Measurements from ENCODE around the gene STON2.

The STON2 gene

DNA sequence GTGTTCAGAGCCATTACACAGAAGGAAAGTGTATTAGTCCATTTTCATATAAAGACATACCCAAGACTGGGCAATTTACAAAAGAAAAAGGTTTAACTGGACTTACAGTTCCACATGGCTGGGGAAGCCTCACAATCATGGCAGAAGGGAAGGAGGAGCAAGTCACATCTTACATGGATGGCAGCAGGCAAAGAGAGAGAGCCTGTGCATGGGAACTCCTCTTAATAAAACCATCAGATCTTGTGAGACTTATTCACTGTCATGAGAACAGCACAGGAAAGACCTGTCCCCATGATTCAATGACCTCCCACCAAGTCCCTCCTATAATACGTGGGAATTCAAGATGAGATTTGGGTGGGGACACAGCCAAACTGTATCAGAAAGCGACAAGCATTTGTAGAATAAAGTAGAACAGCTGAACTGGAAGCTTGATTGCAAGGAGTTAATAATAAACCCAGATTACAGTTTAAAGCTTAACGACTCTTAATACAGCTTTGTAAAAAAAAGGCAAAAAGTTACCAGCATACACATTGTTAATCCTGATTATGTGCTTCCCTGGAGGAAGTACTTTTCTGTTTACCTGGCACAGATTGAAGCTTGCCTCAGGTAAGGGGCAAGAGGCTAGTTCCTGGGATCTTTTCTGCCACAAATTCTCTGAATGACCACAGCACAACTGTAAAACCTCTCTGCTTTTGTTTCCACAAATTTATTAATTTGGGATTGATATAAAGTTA lies 18.1 kb upstream of the STON2 start:
- DNase-seq (ENCODE audit: low spot score): no peak

DNA sequence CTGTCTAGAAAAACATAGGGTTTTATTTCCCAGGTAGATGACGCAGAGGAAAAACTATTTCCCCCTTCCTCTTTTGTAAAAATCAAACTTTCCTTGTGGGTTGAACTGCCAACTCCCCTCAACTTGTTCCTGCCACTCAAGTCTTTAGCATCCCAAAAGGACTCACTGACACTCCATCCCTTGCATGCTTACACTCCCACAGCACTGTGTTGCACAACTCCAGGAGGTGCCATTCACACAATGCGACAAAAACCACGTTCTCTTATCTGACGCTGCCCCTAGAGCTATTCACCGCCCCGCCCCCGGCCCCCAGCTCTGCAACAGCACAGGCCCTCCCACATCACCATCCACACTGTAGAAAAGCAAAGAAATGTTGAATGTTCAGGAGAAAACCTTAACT lies 16.9 kb upstream of the STON2 start:
- DNase-seq (ENCODE audit: low spot score): no peak

DNA sequence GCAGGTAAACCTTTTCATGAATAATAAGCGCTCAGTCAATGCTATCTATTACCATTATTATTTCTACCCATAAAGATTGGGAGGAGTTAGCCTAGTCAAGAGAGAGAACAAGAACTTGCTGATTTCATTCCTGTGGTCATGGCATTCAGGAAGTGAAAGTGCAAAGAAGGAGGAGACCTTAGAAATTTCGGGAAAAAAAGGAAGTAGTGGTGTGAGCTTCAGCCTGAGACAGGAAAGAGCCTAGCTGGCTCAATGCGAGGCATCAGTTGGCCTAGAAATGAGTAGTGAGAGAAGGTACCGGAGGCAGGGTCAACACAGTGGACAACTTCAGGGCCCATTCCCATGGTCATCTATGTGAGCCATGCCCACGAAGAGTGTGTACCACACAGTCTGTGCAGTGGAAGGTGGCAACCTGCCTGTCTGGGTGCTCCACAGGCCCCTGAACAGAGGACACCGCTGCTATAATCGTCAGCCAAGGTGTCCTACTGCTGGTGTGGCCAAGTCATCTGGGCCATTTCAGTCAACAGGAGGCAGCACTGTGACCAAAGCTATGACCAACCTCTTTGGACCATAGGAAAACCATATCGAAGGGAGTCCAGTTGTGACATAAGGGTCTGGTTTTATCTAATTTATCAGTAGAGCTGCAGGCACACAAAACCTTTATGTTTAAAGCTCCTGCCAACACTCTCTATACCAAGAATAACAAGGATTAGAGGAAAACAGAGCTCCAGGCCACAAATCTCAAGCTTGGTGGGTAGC lies 16.2 kb upstream of the STON2 start:
- no peak for DNase-seq (ENCODE audit: low spot score)

DNA sequence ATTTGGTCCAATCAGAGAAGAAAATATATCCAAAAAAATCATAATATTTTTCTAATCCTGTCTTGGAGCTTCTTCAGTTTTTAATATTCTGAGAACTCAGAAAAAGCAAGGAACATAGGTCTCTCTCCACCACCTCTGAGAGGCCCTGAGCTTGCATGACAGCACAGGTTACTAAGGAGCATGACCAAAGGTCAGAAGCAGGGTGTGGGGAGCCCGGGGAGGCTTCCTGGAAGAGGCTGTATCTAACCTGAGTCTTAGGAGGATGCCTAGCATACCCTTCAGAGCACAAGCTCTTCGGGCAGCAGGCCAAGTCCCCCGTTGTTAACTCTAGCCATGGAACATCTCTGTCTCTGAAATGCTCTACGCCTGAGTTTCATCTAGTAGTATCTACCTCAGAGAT lies 15.7 kb upstream of the STON2 start:
- no peak for DNase-seq (ENCODE audit: low spot score)

DNA sequence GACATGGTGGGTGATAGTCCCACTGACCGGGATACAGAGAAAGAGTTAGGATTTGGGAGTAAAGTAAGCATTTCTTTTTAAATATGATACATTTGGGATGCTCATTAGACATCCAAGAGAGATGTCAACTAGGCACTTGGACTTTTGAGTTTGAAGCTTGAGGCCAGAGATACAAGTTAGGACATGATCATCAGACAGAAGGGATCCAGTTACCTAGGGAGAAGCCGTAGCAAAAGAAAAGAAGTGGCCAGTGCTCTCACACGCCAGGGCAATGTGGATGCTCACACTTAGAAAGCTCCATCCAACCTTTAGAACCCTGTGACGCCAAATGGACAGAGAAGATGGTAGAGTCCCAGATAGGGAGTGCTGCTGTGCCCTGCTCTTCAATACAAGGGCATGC lies 14.0 kb upstream of the STON2 start:
- no peak for DNase-seq (ENCODE audit: low spot score)

DNA sequence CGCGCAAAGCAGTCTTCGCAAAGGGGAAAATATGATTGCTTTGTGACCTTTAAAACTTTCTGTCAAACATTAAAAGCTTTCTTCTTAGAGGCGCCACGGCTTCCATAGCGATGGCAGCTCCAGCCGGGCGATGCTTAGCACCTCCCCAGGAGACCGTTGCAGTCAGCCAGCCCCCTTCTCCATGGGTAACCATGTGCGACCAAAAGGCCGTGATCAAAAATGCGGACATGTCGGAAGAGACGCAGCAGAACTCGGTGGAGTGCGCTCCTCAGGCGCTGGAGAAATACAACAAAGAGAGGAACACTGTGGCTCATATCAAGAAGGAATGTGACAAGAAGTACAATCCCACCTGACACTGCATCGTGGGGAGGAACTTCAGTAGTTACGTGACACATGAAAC lies 12.7 kb upstream of the STON2 start:
- no peak for DNase-seq (ENCODE audit: low spot score)

DNA sequence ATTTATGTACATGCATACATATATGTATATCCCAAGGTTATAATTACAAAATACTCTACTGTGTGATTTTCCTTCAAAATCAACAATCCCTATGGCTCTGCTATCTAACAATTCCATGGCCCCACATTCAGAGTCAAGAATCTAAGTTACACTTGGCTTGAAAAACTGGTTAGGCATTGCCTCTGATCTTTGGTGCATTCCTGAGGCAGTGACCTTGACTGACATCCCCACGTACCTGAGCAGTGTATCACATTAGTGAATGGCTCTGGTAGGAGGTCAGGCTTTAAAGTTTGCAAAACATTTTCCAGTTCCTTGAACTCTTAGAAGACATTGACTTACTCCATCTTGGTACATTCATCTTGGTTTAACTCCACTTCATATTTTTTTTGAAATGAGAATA lies 8.5 kb upstream of the STON2 start:
- no peak for DNase-seq (ENCODE audit: low spot score)

DNA sequence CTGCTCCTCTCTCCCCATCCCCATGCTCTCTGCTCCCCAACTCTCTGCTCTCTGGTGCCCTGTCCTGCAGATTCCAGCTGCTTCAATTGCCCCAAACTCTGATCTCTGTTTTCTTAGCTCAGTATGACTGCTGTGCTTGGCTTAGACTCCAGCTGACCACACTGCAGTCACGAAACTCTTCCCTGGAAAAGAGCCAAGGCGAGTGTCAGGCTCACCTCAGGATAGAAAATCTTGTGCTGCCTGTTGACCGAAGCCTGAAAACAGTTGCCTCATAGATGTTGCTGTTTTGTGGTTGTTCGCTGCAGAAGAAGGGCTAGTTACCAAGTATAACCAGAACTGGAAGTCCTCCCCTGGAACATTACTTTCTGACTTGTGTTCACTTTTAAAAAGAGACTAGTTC lies 6.7 kb upstream of the STON2 start:
- DNase-seq (ENCODE audit: low spot score): no peak

DNA sequence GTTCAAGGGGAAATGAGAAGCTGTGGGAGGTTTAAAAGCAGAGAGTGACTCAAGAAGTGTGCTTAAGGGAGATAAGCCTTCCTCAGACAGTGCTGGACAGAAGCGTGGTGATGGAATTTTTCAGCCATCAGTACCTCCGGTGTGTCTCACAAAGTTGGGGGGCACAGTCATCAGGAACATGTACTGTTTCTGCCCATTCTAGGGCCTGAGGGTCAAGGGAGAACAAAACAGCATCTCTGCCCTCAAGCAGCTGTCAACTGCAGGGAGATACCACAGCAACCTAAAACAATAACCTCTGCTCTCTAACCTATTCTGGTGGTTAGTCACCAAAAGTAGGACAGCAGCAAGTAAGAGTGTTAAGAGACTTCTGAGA lies 2.0 kb upstream of the STON2 start:
- DNase-seq (ENCODE audit: low spot score): no peak

DNA sequence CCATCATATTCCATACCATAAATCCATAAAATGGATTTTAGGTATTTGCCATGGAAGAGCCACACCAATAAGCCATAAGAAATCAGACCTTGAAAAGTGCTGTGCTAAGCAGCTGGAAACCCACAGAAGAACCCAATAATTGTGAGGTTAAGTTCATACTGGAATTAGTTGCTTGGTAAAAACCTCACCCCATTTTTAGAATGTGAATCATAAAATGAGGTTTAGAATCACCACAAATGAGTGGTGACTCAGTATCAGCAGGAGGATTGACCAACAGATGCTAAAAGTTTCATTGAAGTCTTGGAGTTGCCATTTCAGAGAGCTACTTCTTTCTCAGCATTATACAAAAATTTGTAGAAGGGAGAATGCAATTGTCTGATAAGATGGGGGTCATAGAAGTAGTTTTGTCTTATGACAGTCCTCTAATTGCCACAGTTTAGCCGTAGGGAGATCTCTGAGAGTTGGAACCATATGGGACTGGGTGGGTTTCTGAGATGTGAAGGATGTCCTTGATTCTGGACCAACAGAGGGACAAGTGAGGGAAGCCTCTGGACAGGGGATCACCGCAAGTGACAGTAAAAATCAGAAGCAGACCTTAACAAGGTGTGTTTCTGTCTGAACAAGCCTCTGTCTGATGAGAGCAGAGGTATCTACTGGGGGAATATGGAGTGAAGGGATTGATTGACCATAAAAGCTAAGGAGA lies 1.4 kb upstream of the STON2 start:
- DNase-seq (ENCODE audit: low spot score): no peak

DNA sequence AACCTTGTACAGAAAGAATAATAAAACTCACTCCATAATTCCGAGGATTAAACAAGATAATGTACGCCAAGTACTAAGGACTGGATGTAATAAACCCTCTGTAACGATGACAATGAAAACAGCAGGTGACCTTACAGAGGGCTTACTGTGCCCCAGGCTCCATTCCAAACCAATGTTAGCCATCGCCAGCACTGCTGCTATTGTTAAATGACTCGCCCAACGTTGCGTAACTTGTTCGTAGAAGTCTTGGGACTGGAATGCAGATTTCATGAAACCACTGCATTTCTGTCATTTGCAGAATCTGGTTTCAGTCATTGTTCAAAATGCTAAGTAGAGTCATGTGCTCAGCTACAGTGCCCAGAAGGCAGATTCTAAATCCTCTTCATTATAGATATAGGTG lies 728 bp upstream of the STON2 start:
- no peak for DNase-seq (ENCODE audit: low spot score)

DNA sequence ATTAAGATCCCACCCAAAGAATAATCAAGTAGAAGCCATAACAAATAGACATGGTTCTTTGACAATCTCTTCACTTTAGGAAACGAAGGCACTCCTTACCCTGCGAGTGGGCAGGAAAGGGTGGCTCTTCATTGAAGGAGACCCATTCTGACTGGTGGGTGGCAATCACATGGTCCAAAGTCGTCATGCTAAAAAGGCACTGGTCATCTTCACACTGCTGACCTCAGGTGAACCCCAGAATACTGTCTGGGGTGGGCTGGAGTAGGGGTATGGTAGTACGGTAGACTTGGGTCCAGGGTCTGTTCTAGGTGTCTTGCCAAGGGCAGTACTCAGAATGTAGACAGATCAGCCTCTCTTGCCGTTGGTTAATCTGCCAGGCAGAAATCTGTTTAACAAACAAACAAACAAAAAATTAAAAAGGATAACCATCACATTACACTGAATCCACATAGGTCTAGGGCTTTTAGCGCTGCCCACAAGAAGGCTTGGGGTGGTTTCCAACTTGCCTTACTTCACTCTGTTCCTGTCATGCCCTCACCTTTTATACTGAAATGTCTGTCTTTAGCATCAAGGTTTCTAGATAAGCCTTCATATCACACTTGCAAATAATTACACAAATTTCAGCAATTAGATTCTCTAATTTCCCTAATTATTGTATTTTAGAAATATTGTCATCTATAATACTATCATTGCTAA lies 1.8 kb downstream of the STON2 start:
- DNase-seq (ENCODE audit: low spot score): no peak

DNA sequence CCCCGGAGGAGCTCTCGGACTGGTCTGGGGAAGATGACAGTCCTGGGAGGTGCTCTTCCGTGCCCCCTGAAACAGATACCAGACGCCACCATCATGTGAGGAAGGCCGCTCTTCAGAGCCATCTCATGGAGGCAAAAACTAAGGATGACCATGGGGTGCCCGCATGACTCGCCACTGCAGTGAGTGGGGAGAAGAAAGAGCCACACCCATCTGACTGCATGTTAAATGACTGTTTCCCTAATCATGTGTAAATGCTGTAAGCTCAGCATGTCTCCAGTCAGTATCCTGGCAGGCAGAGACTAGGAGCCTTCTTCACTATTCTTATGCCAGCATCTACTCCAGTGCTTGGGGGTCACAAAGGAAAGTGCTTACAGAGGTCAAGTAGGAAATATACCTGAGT lies 4.0 kb downstream of the STON2 start:
- DNase-seq (ENCODE audit: low spot score): no peak

DNA sequence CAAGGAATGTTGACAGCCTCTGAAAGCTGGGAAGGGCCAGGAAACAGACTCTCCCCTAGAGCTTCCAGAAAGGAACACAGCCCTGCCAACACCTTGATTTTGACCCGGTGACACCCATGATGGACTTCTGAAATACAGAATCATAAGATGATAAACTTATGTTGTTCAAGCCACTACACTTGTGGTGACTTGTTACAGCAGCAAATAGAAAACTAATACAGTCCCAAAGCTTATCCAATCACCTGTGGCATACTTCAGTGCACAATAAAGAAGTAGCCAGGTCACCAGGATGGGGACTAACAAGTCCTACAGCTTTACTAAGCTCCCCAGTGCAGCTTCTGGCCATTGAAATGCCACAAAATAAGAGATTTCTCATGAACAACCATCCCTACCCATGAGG lies 5.4 kb downstream of the STON2 start:
- DNase-seq (ENCODE audit: low spot score): no peak

DNA sequence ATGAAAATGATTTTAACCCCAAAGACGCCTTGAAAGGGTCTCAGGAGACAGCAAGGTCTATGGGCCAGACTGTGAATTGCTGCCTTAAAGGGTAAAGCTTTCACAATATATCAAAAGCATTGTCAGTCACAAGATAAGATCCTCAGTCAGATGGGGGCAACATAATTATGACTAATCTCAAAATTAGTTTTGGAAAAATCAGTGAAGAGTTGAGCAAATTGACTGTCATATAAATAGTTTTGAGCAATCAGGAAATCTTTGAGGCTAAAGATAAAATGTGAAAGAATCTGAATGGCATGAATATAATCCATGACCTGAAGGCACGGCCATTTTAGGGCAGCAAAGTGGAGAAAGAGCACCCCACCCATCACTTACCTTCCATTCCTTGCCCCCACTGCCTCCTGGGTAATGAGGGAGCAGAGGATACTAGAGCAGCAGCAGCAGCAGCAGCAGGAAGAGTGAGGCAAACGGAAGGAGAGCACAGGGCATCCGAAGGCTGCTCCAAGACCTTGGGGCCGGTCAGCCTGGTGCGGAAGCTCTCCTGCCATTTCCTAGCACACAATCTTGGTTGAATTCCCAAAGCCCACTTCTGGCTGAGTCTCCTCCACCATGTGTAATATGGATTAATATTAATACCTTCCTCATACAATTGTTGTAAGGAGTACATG lies 7.0 kb downstream of the STON2 start:
- no peak for DNase-seq (ENCODE audit: low spot score)

DNA sequence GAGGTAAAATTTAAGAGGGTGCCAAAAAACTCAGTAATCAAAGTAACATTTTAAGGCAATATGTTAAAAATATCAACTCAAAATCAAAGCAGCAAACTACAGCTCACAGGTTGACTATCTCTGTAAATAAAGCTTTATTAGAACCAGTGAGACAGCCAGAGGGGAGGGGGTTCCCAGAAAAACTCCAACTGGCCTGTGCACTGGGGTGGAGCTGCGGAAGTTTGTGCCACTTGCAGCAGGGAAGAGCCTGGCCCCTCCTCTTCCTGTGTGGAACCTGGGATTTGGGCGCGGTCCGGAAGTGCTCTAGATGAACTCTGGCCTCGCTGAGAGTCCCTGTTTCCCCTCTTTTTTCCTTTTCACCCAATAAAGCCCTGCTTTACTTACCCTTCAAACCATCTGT lies 8.1 kb downstream of the STON2 start:
- no peak for DNase-seq (ENCODE audit: low spot score)

DNA sequence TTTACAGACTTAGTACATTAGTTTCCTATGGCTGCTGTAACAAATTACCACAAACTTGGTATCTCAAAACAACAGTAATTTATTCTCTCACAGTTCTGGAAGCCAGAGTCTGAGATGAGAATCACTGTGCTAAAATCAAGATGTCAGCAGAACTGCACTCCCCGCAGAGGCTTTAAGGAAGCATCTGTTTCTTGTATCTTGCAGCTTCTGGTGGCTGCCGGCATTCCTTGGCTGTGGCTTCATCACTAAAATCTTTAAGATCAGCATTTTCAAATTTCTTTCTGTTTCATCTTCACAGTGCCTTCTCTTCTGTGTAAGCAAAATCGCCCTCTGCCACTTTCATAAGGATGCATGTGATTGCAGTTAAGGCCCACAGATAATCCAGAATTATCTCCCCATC lies 9.4 kb downstream of the STON2 start:
- DNase-seq (ENCODE audit: low spot score): no peak

DNA sequence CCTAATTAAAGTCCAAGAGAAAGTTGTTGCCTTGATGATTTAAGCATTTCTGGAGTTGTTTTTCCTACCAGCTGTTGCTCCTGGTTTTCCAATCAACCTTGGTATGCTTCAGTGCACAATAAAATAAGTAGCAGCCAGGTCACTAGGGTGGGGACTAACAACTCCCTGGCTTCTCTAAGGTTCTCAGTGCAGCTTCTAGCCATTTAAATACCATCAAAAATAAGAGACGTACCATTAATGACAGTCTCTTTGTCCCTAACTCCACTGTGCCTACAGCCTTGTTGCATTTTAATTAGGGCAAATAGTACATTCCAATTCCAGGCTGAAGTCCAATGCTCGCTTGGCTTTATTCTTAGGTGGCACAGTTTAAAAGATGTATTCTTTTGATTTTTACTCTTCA lies 11.8 kb downstream of the STON2 start:
- no peak for DNase-seq (ENCODE audit: low spot score)

DNA sequence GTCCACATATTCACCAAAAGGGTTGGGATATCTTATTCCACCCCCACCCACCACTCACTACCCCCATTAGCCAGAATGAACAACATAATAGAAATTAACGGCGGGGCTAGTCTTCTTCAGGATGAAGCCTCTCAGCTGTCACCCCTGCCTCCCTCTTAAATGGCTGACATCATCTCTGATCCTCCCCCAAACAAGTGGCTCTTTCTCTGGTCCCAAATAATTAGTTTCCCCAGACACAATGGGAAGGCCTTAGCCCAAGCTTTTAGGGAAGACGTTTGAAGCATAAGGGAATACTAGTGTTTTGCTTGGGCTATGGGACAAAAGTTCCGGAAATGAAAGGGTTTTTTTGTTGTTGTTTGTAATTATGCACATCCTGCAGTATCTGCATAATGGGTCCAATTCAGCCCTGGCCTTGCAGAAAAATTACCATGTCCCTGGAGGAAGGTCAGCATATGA lies 13.8 kb downstream of the STON2 start:
- no peak for DNase-seq (ENCODE audit: low spot score)

DNA sequence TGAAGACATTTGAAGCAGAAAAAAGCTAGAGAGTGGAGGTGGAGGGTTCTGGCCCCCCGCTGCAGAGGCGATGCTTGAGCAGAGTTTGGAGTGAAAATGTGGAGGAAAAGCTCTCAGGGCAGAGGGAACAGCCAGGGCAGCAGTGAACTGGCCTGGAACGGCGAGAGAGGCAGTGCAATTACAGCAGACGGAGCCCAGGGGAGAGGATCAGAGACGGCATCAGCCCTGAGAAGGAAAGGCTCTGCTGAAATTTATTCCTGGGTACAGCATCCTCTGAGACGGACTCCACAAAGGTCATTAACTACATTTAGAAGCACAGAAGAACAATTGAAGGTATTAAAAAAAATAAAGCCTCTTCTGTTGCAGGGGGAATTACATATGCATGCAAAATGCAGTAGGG lies 14.2 kb downstream of the STON2 start:
- no peak for DNase-seq (ENCODE audit: low spot score)

DNA sequence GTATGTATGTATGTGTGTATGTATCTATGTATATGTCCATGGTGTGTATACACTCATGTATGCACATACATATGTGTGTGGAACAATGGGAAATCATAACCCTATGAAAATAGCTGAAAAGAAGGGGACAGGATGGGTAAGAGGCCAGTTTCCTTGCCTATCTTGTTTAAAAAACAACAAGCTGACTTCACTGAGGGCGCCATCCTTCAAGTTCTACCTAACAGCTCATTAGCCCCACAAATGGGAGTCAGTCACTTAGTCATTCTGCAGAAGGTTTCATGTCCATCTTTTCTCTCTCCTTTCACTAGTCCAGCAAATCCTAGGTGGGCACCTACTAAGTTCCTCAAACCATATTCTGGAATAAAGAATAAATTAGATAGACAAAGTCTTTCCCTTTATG lies 14.7 kb downstream of the STON2 start:
- DNase-seq (ENCODE audit: low spot score): no peak

DNA sequence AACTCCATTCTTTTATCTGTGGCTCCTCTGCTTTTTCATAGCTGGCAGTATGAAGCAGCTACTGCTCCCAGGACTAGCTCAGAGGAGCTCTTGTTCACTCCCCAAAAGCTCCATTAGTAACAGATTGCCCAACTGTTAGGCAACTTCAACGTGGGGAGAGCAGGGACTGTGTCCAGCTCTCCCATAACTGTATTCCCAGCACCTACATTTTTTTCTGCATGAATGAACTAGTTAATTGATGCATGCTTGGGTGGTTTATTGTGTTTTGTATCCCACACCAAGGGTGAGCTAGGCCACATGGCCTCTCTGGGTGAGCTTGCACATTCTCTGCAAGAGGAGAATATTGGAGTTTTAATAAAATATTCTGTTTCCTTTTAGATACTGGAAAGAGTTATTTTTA lies 15.2 kb downstream of the STON2 start:
- DNase-seq (ENCODE audit: low spot score): no peak

Measured in CD4-positive, alpha-beta T cell treated with Interleukin-2 at 100 ng/mL for 4 hours (primary cell).